NCI-H1436 treated with DMSO at 0.1 percent for 48 hours (cell line): Measurements from ENCODE around the gene TSEN54.
"Not testable (repeated sequence)": the region's sequence is repeated elsewhere in the genome, so short reads cannot be mapped to it uniquely, and the experiment has no call there.

ENCODE experiments used
- DNase-seq: peaks from one replicate; lab custom pipeline; 2025; lab: John Stamatoyannopoulos, UW

TSEN54 gene

GRCh38 chr17:75518983-75519537 lies 2.7 kb downstream of the TSEN54 start:
- no peak for DNase-seq

GRCh38 chr17:75520413-75520812 lies 4.1 kb downstream of the TSEN54 start:
- not testable (repeated sequence) for DNase-seq

- DNase-seq: no peak
Observed at GRCh38 chr17:75521290-75521689, 5.0 kb downstream of the TSEN54 start.

GRCh38 chr17:75521951-75522727 lies 5.8 kb downstream of the TSEN54 start:
- no peak for DNase-seq

GRCh38 chr17:75523647-75524046 lies 7.3 kb downstream of the TSEN54 start:
- no peak for DNase-seq

GRCh38 chr17:75524269-75524969 lies 8.1 kb downstream of the TSEN54 start:
- DNase-seq: no peak

GRCh38 chr17:75524970-75525805 lies 8.9 kb downstream of the TSEN54 start, which contains the start of gene LLGL2:
Gene LLGL2 (plus strand): TSS chr17:75525697. CDS start chr17:75543427, 17,730 bp downstream.
- peak; percentile 56 for DNase-seq

- no peak for DNase-seq
Observed at GRCh38 chr17:75525806-75526554, 9.7 kb downstream of the TSEN54 start.

- DNase-seq: no peak
Observed at GRCh38 chr17:75526555-75527270, 10.4 kb downstream of the TSEN54 start.

- no peak for DNase-seq
Observed at GRCh38 chr17:75530837-75531720, 14.8 kb downstream of the TSEN54 start.

- no peak for DNase-seq
Observed at GRCh38 chr17:75531721-75532072, 15.4 kb downstream of the TSEN54 start.

GRCh38 chr17:75535119-75535537 lies 18.8 kb downstream of the TSEN54 start:
- no peak for DNase-seq

GRCh38 chr17:75535871-75536270 lies 19.5 kb downstream of the TSEN54 start:
- DNase-seq: no peak

- no peak for DNase-seq
Observed at GRCh38 chr17:75536366-75536765, 20.0 kb downstream of the TSEN54 start.

- no peak for DNase-seq
Observed at GRCh38 chr17:75539967-75540729, 23.8 kb downstream of the TSEN54 start.

- DNase-seq: no peak
Observed at GRCh38 chr17:75540923-75541503, 24.7 kb downstream of the TSEN54 start.

- DNase-seq: no peak
Observed at GRCh38 chr17:75542229-75542628, 25.9 kb downstream of the TSEN54 start.

GRCh38 chr17:75542728-75543336 lies 26.5 kb downstream of the TSEN54 start:
- no peak for DNase-seq
